Measurements from ENCODE around the gene HIF1A. TPM values are rescaled to one million over a fixed set of nuclear protein-coding genes. Genes with fewer than 3 reads are reported as not detected.
"Not testable (repeated sequence)": the region's sequence is repeated elsewhere in the genome, so short reads cannot be mapped to it uniquely, and the experiment has no call there.

The HIF1A gene
- total RNA-seq, 1 donor from 2014 or later = 299 TPM

GRCh38 chr14:61706096-61706690, 10.9 kb downstream of the HIF1A start:
- H3K4me1 Mint-ChIP-seq = peaks cover under 1% of the 10 kb centered on the region
- H3K27ac ChIP-seq = no peak overlapping the region
- no peaks in the 10 kb centered on the region for H3K36me3 ChIP-seq
- H3K27ac Mint-ChIP-seq = no peak overlapping the region
- peaks cover 87% of the 10 kb centered on the region for H4K20me1 ChIP-seq (ENCODE audit: low read depth)
- no peak overlapping the region for H3K4me3 ChIP-seq
- H2AFZ ChIP-seq (replicated peaks) = no peak overlapping the region
- peaks cover 27% of the 10 kb centered on the region for H3K9me3 Mint-ChIP-seq
- peaks cover 24% of the 10 kb centered on the region for H3K4me1 ChIP-seq
- no peak for TF ChIP-seq EZH2 (IDR thresholded peaks at IDR 0.05)
- no peak for TF ChIP-seq CTCF (IDR thresholded peaks at IDR 0.05)
- no peak for TF ChIP-seq EZH2phosphoT487 (IDR thresholded peaks at IDR 0.05)
- H3K79me2 ChIP-seq (ENCODE audit: low read depth) = peaks cover 98% of the 10 kb centered on the region
- H3K9me3 ChIP-seq (ENCODE audit: low read depth) = no peaks in the 10 kb centered on the region
- H3K4me2 ChIP-seq = no peak overlapping the region
- no peak overlapping the region for H3K9ac ChIP-seq
- H3K27me3 Mint-ChIP-seq (ENCODE audit: insufficient read depth, low read depth) = no peaks in the 10 kb centered on the region
- no peaks in the 10 kb centered on the region for H3K27me3 ChIP-seq
- peaks cover 34% of the 10 kb centered on the region for H3K36me3 Mint-ChIP-seq
- no peaks in the 10 kb centered on the region for H3F3A ChIP-seq (ENCODE audit: low read depth)
- no peak for DNase-seq (ENCODE audit: low spot score)
- H3K4me3 Mint-ChIP-seq = no peak overlapping the region

GRCh38 chr14:61707774-61708173, 12.5 kb downstream of the HIF1A start:
- H3F3A ChIP-seq (ENCODE audit: low read depth); H3K27me3 ChIP-seq; H3K36me3 ChIP-seq; H3K4me3 Mint-ChIP-seq; H2AFZ ChIP-seq (replicated peaks); H3K27me3 Mint-ChIP-seq (ENCODE audit: insufficient read depth, low read depth); H3K4me1 Mint-ChIP-seq; H3K9me3 ChIP-seq (ENCODE audit: low read depth); H3K4me3 ChIP-seq; H3K4me2 ChIP-seq; H3K27ac Mint-ChIP-seq; H3K27ac ChIP-seq; DNase-seq (ENCODE audit: low spot score); H3K9ac ChIP-seq: not testable (repeated sequence)
- Histone ChIP-seq H3K79me2 (ENCODE audit: low read depth) (peaks cover 98% of the 10 kb centered on the region), H4K20me1 (ENCODE audit: low read depth) (peaks cover 87% of the 10 kb centered on the region), H3K4me1 (peaks cover 35% of the 10 kb centered on the region)
- Mint-ChIP-seq H3K9me3 (peaks cover 27% of the 10 kb centered on the region), H3K36me3 (peaks cover 36% of the 10 kb centered on the region)

DNA sequence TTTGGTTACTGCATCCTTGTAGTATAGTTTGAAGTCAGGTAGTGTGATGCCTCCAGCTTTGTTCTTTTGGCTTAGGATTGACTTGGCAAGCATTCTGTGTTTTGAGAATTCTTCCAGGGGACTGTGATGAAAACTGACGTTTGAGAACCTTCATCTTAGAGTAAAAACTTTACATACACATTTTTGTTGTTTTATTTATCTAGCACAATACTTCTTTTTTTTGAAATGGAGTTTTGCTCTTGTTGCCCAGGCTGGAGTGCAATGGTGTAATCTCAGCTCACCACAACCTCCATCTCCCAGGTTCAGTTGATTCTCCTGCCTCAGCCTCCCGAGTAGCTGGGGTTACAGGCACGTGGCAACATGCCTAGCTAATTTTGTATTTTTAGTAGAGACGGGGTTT, 13.4 kb downstream of the HIF1A start:
- not testable (repeated sequence) for H3K27ac ChIP-seq; H3K27ac Mint-ChIP-seq; H3K4me3 Mint-ChIP-seq; H3K27me3 ChIP-seq; H3K36me3 ChIP-seq; H3K4me2 ChIP-seq; DNase-seq (ENCODE audit: low spot score); H3K9me3 ChIP-seq (ENCODE audit: low read depth); H3K9ac ChIP-seq; H3F3A ChIP-seq (ENCODE audit: low read depth); H2AFZ ChIP-seq (replicated peaks); H3K27me3 Mint-ChIP-seq (ENCODE audit: insufficient read depth, low read depth); H3K4me3 ChIP-seq; H3K4me1 Mint-ChIP-seq
- Mint-ChIP-seq H3K9me3 (peaks cover 27% of the 10 kb centered on the region), H3K36me3 (peaks cover 29% of the 10 kb centered on the region)
- H3K4me1 ChIP-seq = peaks cover 35% of the 10 kb centered on the region
- H4K20me1 ChIP-seq (ENCODE audit: low read depth) = peaks cover 87% of the 10 kb centered on the region
- H3K79me2 ChIP-seq (ENCODE audit: low read depth) = peaks cover 98% of the 10 kb centered on the region

DNA sequence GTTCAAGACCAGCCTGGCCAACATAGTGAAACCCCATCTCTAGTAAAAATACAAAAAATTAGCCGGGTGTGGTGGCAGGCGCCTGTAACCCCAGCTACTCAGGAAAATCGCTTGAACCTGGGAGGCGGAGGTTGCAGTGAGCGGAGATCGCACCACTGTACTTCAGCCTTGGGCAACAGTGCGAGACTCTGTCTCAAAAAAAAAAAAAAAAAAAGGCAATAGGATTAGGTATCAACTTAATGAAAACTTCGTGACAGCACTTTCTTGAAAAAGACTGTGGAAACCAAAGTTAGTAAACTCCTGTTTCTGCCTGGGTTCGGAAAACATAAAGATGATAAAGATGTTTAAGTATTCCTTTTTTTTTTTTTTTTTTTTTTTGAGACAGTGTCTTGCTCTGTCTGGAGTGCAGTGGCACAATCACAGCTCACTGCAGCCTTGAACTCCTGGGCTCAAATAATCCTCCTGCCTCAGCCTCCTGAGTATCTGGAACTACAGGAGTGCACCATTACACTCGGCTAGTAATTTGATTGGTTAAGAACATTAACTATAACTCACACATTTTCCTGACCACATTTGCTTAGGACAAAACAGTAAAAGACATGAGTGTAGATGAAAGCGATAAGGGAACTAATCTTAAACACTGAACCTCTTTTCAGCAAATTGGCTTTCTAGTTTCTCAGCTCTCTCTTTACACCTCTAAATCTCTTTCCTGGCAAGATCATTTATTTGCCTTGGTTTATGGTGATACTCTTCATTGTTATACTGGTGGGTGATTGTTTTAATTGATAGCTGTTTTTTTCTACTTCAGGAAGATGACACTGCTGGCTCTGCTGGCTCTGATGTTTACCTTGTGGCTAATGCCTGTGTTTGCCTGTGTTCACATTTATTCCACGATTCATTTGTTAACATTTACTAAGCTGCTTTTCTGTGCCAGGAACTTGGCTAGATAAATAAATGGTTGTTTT, 15.8 kb downstream of the HIF1A start:
- no peaks in the 10 kb centered on the region for H3K27me3 Mint-ChIP-seq (ENCODE audit: insufficient read depth, low read depth)
- DNase-seq (ENCODE audit: low spot score) = no peak
- Histone ChIP-seq H3K4me3 (no peak overlapping the region), H3F3A (ENCODE audit: low read depth) (peaks cover under 1% of the 10 kb centered on the region), H3K36me3 (no peaks in the 10 kb centered on the region), H3K4me2 (no peak overlapping the region), H3K27ac (no peak overlapping the region), H3K9ac (no peak overlapping the region), H3K79me2 (ENCODE audit: low read depth) (peaks cover 98% of the 10 kb centered on the region), H3K27me3 (no peaks in the 10 kb centered on the region), H2AFZ (replicated peaks) (no peak overlapping the region), H4K20me1 (ENCODE audit: low read depth) (peaks cover 87% of the 10 kb centered on the region), H3K4me1 (peaks cover 26% of the 10 kb centered on the region), H3K9me3 (ENCODE audit: low read depth) (no peaks in the 10 kb centered on the region)
- H3K4me1 Mint-ChIP-seq = peaks cover 7% of the 10 kb centered on the region
- H3K27ac Mint-ChIP-seq = no peak overlapping the region
- peaks cover 24% of the 10 kb centered on the region for H3K9me3 Mint-ChIP-seq
- H3K36me3 Mint-ChIP-seq = peaks cover 24% of the 10 kb centered on the region
- no peak for TF ChIP-seq EZH2 (IDR thresholded peaks at IDR 0.05)
- TF ChIP-seq EZH2phosphoT487 (IDR thresholded peaks at IDR 0.05) = no peak
- no peak for TF ChIP-seq CTCF (IDR thresholded peaks at IDR 0.05)
- no peak overlapping the region for H3K4me3 Mint-ChIP-seq

Data from neural progenitor cell (in vitro differentiated cells).